GM12878 (cell line): Measurements from ENCODE around the gene NEK2. TPM values are rescaled to one million over a fixed set of nuclear protein-coding genes. Genes with fewer than 3 reads are reported as not detected.

Experiments
- BACH1 ChIP-seq: fragments of 450-650 bp; IDR thresholded peaks from 2 replicates; pipeline ENCODE4 v1.6.1; 2017; ENCODE audit warnings: mild to moderate bottlenecking, borderline replicate concordance
- NBN ChIP-seq: fragments of 450-650 bp; IDR thresholded peaks from 2 replicates; pipeline ENCODE4 v1.6.1; 2016
- SP1 ChIP-seq: IDR thresholded peaks from one replicate; pipeline ENCODE4 v1.6.1; 2011; ENCODE audit warnings: low read depth, low read length
- SREBF2 ChIP-seq: IDR thresholded peaks from 2 replicates; pipeline ENCODE4 v1.6.1; 2012; ENCODE audit warnings: mild to moderate bottlenecking, low read length
- polyA plus RNA-seq, 11 experiments: library from polyadenylated mRNA; depleted of rRNA in 4 of 11; unstranded in 6 of 11; stranded (reverse) in 5 of 11; fragments of >200 nt; fragmentation: Nextera tagmentation in 4 of 11; fragmentation: Illumina TruSeq in 1 of 11; extraction: Ambion mirVana in 4 of 11; extraction: Trizol in 1 of 11; gene quantifications; 1 replicate in 1 of 11; 2 replicates in 10 of 11; pipeline versions ENCODE4 v1.2.1 to v1.2.3, GENCODE V29; 2011 to 2016; ENCODE audit warnings: inconsistent platforms in 2 of 11, missing spikeins in 2 of 11, low read depth in 1 of 11
- total RNA-seq, 4 experiments: library from RNA; depleted of rRNA in 3 of 4; stranded (reverse); fragments of >200 nt in 3 of 4; fragmentation: Illumina TruSeq in 1 of 4; extraction: Trizol in 1 of 4; gene quantifications; 2 replicates each; pipeline versions ENCODE4 v1.2.1 to v1.2.3, GENCODE V29; 2013 to 2021
- TF ChIP-seq, protein P1 (sequence below): IDR thresholded peaks from 2 replicates; pipeline ENCODE4 v1.6.1; 2011; ENCODE audit warnings: borderline replicate concordance, low read depth, mild to moderate bottlenecking, moderate library complexity, low read length; ENCODE audit not compliant: insufficient read depth, poor library complexity, severe bottlenecking
- TF ChIP-seq, protein P2 (sequence below): IDR thresholded peaks from 2 replicates; pipeline ENCODE4 v1.6.1; 2012; ENCODE audit warnings: improper control_type of control experiment, low read depth, low read length; ENCODE audit not compliant: insufficient replicate concordance

Gene NEK2
- total and polyA plus RNA-seq, 10 of the 15 experiments (the other 5 are each of a cell fraction or from before 2014, with no cell fraction given), result 16.7 to 49.7 (median 36.9) TPM

DNA sequence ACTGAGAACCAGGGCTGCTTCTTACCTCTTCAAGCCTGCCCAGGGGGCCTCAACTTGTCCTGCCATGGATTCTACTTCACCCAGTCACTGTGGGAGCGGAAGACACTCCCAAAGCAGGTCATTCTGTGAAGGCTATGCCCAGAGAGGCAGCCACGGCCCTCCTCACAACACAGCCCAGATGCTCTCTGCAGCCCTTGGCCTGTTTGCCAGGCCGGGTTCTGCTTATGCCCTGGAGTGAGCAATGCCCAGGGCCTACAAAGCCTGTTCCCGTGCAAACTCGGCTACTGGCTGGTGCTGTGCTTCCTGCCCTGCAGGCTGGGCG lies 62.7 kb downstream of the NEK2 start (continued):
- TF ChIP-seq, protein P1, sequence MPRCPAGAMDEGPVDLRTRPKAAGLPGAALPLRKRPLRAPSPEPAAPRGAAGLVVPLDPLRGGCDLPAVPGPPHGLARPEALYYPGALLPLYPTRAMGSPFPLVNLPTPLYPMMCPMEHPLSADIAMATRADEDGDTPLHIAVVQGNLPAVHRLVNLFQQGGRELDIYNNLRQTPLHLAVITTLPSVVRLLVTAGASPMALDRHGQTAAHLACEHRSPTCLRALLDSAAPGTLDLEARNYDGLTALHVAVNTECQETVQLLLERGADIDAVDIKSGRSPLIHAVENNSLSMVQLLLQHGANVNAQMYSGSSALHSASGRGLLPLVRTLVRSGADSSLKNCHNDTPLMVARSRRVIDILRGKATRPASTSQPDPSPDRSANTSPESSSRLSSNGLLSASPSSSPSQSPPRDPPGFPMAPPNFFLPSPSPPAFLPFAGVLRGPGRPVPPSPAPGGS, result no peak
- TF ChIP-seq, protein P2, sequence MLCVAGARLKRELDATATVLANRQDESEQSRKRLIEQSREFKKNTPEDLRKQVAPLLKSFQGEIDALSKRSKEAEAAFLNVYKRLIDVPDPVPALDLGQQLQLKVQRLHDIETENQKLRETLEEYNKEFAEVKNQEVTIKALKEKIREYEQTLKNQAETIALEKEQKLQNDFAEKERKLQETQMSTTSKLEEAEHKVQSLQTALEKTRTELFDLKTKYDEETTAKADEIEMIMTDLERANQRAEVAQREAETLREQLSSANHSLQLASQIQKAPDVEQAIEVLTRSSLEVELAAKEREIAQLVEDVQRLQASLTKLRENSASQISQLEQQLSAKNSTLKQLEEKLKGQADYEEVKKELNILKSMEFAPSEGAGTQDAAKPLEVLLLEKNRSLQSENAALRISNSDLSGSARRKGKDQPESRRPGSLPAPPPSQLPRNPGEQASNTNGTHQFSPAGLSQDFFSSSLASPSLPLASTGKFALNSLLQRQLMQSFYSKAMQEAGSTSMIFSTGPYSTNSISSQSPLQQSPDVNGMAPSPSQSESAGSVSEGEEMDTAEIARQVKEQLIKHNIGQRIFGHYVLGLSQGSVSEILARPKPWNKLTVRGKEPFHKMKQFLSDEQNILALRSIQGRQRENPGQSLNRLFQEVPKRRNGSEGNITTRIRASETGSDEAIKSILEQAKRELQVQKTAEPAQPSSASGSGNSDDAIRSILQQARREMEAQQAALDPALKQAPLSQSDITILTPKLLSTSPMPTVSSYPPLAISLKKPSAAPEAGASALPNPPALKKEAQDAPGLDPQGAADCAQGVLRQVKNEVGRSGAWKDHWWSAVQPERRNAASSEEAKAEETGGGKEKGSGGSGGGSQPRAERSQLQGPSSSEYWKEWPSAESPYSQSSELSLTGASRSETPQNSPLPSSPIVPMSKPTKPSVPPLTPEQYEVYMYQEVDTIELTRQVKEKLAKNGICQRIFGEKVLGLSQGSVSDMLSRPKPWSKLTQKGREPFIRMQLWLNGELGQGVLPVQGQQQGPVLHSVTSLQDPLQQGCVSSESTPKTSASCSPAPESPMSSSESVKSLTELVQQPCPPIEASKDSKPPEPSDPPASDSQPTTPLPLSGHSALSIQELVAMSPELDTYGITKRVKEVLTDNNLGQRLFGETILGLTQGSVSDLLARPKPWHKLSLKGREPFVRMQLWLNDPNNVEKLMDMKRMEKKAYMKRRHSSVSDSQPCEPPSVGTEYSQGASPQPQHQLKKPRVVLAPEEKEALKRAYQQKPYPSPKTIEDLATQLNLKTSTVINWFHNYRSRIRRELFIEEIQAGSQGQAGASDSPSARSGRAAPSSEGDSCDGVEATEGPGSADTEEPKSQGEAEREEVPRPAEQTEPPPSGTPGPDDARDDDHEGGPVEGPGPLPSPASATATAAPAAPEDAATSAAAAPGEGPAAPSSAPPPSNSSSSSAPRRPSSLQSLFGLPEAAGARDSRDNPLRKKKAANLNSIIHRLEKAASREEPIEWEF, result no peak
- TF ChIP-seq BACH1 (no peak), SP1 (no peak), SREBF2 (no peak), NBN (no peak)

Other genes starting within 250 kb of the NEK2 start
- gene RD3, start 183.5 kb downstream of the NEK2 start, total RNA-seq (2014; rRNA removed), result not detected in 2 replicates
- not detected in 2 replicates for gene RD3, start 183.5 kb downstream of the NEK2 start, total RNA-seq (2014; rRNA removed; fragmentation: Illumina TruSeq; extraction: Trizol)
- gene RD3, start 183.5 kb downstream of the NEK2 start, total RNA-seq (2021), result not detected in 2 replicates
- not detected in 2 replicates for gene RD3, start 183.5 kb downstream of the NEK2 start, polyA plus RNA-seq (2011; rRNA removed)
- gene RD3, start 183.5 kb downstream of the NEK2 start, polyA plus RNA-seq (2014; fragmentation: Illumina TruSeq; extraction: Trizol), result not detected in 2 replicates
- not detected for gene RD3, start 183.5 kb downstream of the NEK2 start, polyA plus RNA-seq (2014; fragmentation: Nextera tagmentation; extraction: Ambion mirVana)
- not detected in 2 replicates for gene RD3, start 183.5 kb downstream of the NEK2 start, polyA plus RNA-seq (2014; rRNA removed)
- not detected for gene RD3, start 183.5 kb downstream of the NEK2 start, polyA plus RNA-seq (2016; fragmentation: Nextera tagmentation; extraction: Ambion mirVana)
- gene SLC30A1, start 96.5 kb downstream of the NEK2 start, total RNA-seq (2014; rRNA removed), result 6.7 and 8.0 TPM in 2 replicates
- gene SLC30A1, start 96.5 kb downstream of the NEK2 start, total RNA-seq (2014; rRNA removed; fragmentation: Illumina TruSeq; extraction: Trizol), result 10.0 and 10.6 TPM in 2 replicates
- gene SLC30A1, start 96.5 kb downstream of the NEK2 start, total RNA-seq (2021), result 13.4 and 14.1 TPM in 2 replicates
- gene SLC30A1, start 96.5 kb downstream of the NEK2 start, polyA plus RNA-seq (2011; rRNA removed), result 10.2 and 17.7 TPM in 2 replicates
- 7.4 and 8.7 TPM in 2 replicates for gene SLC30A1, start 96.5 kb downstream of the NEK2 start, polyA plus RNA-seq (2014; fragmentation: Illumina TruSeq; extraction: Trizol)
- 1 to 10 TPM; 3.5 to 4.0 TPM for gene SLC30A1, start 96.5 kb downstream of the NEK2 start, polyA plus RNA-seq (2014; fragmentation: Nextera tagmentation; extraction: Ambion mirVana)
- 4.3 and 4.5 TPM in 2 replicates for gene SLC30A1, start 96.5 kb downstream of the NEK2 start, polyA plus RNA-seq (2014; rRNA removed)
- 10 to 100 TPM; 11.8 to 13.9 TPM for gene SLC30A1, start 96.5 kb downstream of the NEK2 start, polyA plus RNA-seq (2016; fragmentation: Nextera tagmentation; extraction: Ambion mirVana)
- 26.7 and 27.6 TPM in 2 replicates for gene LPGAT1, start 155.1 kb upstream of the NEK2 start, total RNA-seq (2014; rRNA removed)
- 26.9 and 27.1 TPM in 2 replicates for gene LPGAT1, start 155.1 kb upstream of the NEK2 start, total RNA-seq (2014; rRNA removed; fragmentation: Illumina TruSeq; extraction: Trizol)
- gene LPGAT1, start 155.1 kb upstream of the NEK2 start, total RNA-seq (2021), result 37.5 and 40.6 TPM in 2 replicates
- 27.8 and 41.8 TPM in 2 replicates for gene LPGAT1, start 155.1 kb upstream of the NEK2 start, polyA plus RNA-seq (2011; rRNA removed)
- gene LPGAT1, start 155.1 kb upstream of the NEK2 start, polyA plus RNA-seq (2014; fragmentation: Illumina TruSeq; extraction: Trizol), result 17.3 and 29.7 TPM in 2 replicates
- 1 to 10 TPM; 5.8 to 6.4 TPM for gene LPGAT1, start 155.1 kb upstream of the NEK2 start, polyA plus RNA-seq (2014; fragmentation: Nextera tagmentation; extraction: Ambion mirVana)
- 20.5 and 21.1 TPM in 2 replicates for gene LPGAT1, start 155.1 kb upstream of the NEK2 start, polyA plus RNA-seq (2014; rRNA removed)
- 10 to 100 TPM in 1 of 2 experiments, 1 to 10 TPM in 1; 7.1 to 17.1 TPM for gene LPGAT1, start 155.1 kb upstream of the NEK2 start, polyA plus RNA-seq (2016; fragmentation: Nextera tagmentation; extraction: Ambion mirVana)